ENCODE results near the gene DPF3. TPM values are rescaled to one million over a fixed set of nuclear protein-coding genes. Genes with fewer than 3 reads are reported as not detected.

DPF3 gene
- total RNA-seq, 1 experiment from 2014 or later: not detected

DNA sequence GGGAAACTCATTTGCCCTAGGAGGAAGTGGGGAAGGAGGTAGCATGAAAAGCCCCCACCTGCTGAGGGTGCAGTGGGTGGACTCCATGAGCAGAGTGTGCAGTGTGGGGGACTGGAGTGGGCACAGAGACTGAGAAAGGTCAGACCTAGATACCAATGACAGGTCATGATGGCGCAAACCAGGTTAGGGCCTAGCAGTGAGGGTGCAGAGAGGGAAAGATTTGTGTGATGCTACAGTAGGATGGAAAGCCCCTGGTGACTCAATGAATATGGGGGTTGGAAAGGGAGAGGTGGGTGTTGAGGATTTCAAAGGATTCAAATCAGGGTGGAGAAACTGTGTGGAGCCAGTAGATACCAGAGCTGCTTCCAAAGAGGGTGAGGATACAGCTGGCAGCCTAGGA, 319.2 kb downstream of the DPF3 start:
- Histone ChIP-seq H3K9me3 (ENCODE audit: insufficient read depth, low read depth) (no peaks in the 10 kb centered on the region), H3K4me1 (replicated peaks; ENCODE audit: insufficient read depth) (no peaks in the 10 kb centered on the region), H2AFZ (no peak overlapping the region), H3K27me3 (ENCODE audit: insufficient read depth, low read depth) (peaks cover 36% of the 10 kb centered on the region), H4K20me1 (ENCODE audit: insufficient read depth) (no peaks in the 10 kb centered on the region), H3K36me3 (ENCODE audit: low read depth) (no peaks in the 10 kb centered on the region), H3K9me2 (ENCODE audit: insufficient read depth) (no peaks in the 10 kb centered on the region), H3K27ac (no peak overlapping the region), H3K4me3 (no peak overlapping the region), H3K79me2 (ENCODE audit: low read depth) (no peaks in the 10 kb centered on the region), H3K4me2 (no peak overlapping the region), H3F3A (ENCODE audit: insufficient read depth, low read depth) (no peaks in the 10 kb centered on the region)
- TF ChIP-seq, protein P1, sequence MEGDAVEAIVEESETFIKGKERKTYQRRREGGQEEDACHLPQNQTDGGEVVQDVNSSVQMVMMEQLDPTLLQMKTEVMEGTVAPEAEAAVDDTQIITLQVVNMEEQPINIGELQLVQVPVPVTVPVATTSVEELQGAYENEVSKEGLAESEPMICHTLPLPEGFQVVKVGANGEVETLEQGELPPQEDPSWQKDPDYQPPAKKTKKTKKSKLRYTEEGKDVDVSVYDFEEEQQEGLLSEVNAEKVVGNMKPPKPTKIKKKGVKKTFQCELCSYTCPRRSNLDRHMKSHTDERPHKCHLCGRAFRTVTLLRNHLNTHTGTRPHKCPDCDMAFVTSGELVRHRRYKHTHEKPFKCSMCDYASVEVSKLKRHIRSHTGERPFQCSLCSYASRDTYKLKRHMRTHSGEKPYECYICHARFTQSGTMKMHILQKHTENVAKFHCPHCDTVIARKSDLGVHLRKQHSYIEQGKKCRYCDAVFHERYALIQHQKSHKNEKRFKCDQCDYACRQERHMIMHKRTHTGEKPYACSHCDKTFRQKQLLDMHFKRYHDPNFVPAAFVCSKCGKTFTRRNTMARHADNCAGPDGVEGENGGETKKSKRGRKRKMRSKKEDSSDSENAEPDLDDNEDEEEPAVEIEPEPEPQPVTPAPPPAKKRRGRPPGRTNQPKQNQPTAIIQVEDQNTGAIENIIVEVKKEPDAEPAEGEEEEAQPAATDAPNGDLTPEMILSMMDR (conservative IDR thresholded peaks at IDR 0.05): no peak
- no peak for TF ChIP-seq EZH2 (IDR thresholded peaks at IDR 0.05; ENCODE audit: low read depth)
- no TSS peak for BruUV-seq (replicated peaks)
- no peak for DNase-seq
- POLR2A ChIA-PET (ENCODE audit: unreplicated experiment): no interaction called here
- intact Hi-C loops (cut with micrococcal nuclease; ENCODE audit: unreplicated experiment): no loop called here
- CTCF ChIA-PET: no interaction called here

DNA sequence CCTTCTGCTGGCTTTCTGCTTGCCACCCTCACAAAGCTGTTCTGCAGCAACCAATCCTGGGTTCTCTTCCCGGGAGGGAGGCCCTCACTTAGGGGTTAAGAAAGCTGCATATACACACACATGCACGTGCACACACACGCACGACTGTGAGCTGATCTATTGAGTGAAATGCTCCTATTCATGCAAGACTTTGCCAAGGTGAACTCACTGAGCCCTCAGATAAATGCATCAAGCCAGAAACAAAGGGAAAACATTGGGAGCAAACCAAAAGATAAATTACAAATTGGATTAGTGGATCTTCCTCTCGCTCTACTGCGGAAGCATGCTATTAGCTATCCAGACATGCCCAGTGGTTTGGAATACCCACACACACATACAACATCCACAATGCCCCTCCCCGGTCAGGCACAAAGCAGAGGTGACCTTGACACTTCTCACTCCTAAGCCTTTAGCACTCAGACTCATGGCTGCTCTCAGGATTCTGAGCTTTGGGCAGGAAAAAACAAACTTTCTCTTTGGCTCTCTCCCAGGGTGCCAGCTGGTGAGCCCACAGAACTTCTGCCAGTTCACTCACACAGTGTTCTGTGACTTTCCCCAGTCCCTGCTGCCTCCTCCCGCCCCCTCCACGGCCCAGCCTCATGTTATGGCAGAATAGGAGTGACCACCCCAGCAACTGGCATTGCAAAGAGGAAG, 320.0 kb downstream of the DPF3 start:
- Histone ChIP-seq H3K4me3 (no peak overlapping the region), H2AFZ (no peak overlapping the region), H3K4me1 (replicated peaks; ENCODE audit: insufficient read depth) (no peaks in the 10 kb centered on the region), H3K9me2 (ENCODE audit: insufficient read depth) (no peaks in the 10 kb centered on the region), H3K4me2 (no peak overlapping the region), H3K36me3 (ENCODE audit: low read depth) (no peaks in the 10 kb centered on the region), H3F3A (ENCODE audit: insufficient read depth, low read depth) (no peaks in the 10 kb centered on the region), H3K9me3 (ENCODE audit: insufficient read depth, low read depth) (no peaks in the 10 kb centered on the region), H3K27me3 (ENCODE audit: insufficient read depth, low read depth) (peaks cover 42% of the 10 kb centered on the region), H3K27ac (no peak overlapping the region), H4K20me1 (ENCODE audit: insufficient read depth) (no peaks in the 10 kb centered on the region), H3K79me2 (ENCODE audit: low read depth) (no peaks in the 10 kb centered on the region)
- no peak for DNase-seq
- no TSS peak for BruUV-seq (replicated peaks)
- intact Hi-C loops (cut with micrococcal nuclease; ENCODE audit: unreplicated experiment): no loop called here
- TF ChIP-seq, protein P1 (conservative IDR thresholded peaks at IDR 0.05): no peak
- no peak for TF ChIP-seq EZH2 (IDR thresholded peaks at IDR 0.05; ENCODE audit: low read depth)
- ChIA-PET POLR2A (ENCODE audit: unreplicated experiment) (no interaction called here), CTCF (no interaction called here)

Other genes with a start within 250 kb of the DPF3 start
- 17.6 and 20.0 TPM in 2 replicates for gene DCAF4, start 32.4 kb upstream of the DPF3 start, total RNA-seq (2021)
- gene ZFYVE1, start 133.0 kb upstream of the DPF3 start, total RNA-seq (2021): 8.8 and 9.0 TPM in 2 replicates
- gene RBM25, start 164.4 kb upstream of the DPF3 start, total RNA-seq (2021): 59.2 and 68.9 TPM in 2 replicates
- 33.5 and 44.0 TPM in 2 replicates for gene PSEN1, start 242.4 kb upstream of the DPF3 start, total RNA-seq (2021)